Osteocyte (in vitro differentiated cells): ENCODE results near the gene FBXL13. TPM values are rescaled to one million over a fixed set of nuclear protein-coding genes. Genes with fewer than 3 reads are reported as not detected.

Experiments used
- DNase-seq: peaks from one replicate; pipeline ENCODE4 v3.0.0; 2021; ENCODE audit warnings: mixed read lengths; ENCODE audit not compliant: unreplicated experiment; ENCODE audit errors: extremely low spot score
- H3K27ac Mint-ChIP-seq: one replicate; pipeline ENCODE4 v1.8.0; 2021; ENCODE audit warnings: mild to moderate bottlenecking, mixed read lengths; ENCODE audit not compliant: unreplicated experiment
- H3K27me3 Mint-ChIP-seq: one replicate; pipeline ENCODE4 v1.8.0; 2021; ENCODE audit warnings: mixed read lengths; ENCODE audit not compliant: unreplicated experiment
- H3K36me3 Mint-ChIP-seq: one replicate; pipeline ENCODE4 v1.8.0; 2021; ENCODE audit warnings: mixed read lengths; ENCODE audit not compliant: unreplicated experiment
- H3K4me1 Mint-ChIP-seq: one replicate; pipeline ENCODE4 v1.8.0; 2021; ENCODE audit warnings: mixed read lengths; ENCODE audit not compliant: unreplicated experiment
- H3K4me3 Mint-ChIP-seq: one replicate; pipeline ENCODE4 v1.8.0; 2021; ENCODE audit warnings: mild to moderate bottlenecking, moderate library complexity, mixed read lengths; ENCODE audit not compliant: unreplicated experiment
- H3K9me3 Mint-ChIP-seq: one replicate; pipeline ENCODE4 v1.8.0; 2021; ENCODE audit warnings: mixed read lengths; ENCODE audit not compliant: unreplicated experiment
- total RNA-seq: library from RNA; stranded (reverse); gene quantifications from 2 replicates; pipeline ENCODE4 v1.2.1, GENCODE V29; 2021
- TF ChIP-seq, protein P1 (sequence below): fragments of 200-600 bp; sonication (generic); IDR thresholded peaks from 2 replicates; pipeline ENCODE4 v1.5.0; 2021; ENCODE audit warnings: antibody characterized with exemption, mild to moderate bottlenecking, moderate library complexity

The FBXL13 gene
- total RNA-seq, 1 donor from 2014 or later = 0.83 TPM

DNA sequence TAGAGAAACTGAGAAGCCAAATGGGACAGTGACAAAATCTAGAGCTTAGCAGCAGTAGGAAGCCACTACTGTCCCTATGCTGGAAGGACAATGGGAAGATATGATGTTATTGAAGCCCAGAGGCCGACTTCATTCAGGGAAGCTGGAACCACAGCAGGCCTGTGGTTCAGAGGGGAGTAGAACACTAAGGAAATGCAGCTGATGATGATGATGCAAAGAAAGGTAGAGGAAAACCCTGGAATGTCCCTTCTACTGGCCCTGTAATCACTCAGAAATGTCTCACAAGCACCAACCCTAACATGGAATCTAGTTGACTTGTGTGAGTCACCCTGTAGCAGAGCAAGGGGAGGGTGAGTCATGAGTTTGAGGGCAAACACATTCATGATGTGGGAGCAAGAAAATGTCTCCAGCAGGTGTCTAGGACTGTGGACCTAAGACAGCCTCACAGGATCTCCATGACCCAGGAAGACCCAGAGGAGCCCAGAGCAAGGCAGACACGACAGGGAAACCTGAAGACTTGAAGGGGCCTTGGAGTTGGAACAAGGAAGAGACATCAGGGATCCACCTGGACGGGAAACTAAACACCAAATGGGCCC lies 198.8 kb downstream of the FBXL13 start:
- H3K4me1 Mint-ChIP-seq = peaks cover 51% of the 10 kb centered on the region
- no peak overlapping the region for H3K4me3 Mint-ChIP-seq
- H3K36me3 Mint-ChIP-seq = no peaks in the 10 kb centered on the region
- H3K27ac Mint-ChIP-seq = peak overlapping the region; percentile 94
- H3K9me3 Mint-ChIP-seq = no peaks in the 10 kb centered on the region
- no peaks in the 10 kb centered on the region for H3K27me3 Mint-ChIP-seq
- TF ChIP-seq, protein P1, sequence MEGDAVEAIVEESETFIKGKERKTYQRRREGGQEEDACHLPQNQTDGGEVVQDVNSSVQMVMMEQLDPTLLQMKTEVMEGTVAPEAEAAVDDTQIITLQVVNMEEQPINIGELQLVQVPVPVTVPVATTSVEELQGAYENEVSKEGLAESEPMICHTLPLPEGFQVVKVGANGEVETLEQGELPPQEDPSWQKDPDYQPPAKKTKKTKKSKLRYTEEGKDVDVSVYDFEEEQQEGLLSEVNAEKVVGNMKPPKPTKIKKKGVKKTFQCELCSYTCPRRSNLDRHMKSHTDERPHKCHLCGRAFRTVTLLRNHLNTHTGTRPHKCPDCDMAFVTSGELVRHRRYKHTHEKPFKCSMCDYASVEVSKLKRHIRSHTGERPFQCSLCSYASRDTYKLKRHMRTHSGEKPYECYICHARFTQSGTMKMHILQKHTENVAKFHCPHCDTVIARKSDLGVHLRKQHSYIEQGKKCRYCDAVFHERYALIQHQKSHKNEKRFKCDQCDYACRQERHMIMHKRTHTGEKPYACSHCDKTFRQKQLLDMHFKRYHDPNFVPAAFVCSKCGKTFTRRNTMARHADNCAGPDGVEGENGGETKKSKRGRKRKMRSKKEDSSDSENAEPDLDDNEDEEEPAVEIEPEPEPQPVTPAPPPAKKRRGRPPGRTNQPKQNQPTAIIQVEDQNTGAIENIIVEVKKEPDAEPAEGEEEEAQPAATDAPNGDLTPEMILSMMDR = no peak
- DNase-seq = no peak

DNA sequence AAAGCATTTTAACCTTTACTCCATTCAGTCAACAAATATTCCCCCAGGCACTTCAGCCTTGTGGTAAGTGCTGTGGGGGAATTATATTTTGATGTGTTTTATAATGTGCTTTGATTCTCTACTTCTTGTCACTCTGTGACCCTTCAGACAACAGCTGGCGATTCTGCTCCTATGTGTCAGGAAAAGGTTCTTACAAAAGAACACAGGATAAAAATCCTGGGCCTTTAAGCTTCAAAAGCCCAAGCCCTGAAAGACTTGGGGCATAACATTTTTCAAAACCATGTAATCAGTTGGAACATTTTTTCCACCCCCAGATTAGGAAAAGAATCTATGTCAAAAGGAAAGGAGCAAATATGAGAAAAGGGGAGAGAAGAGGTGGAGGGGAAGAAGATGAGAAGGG lies 199.6 kb downstream of the FBXL13 start:
- H3K4me1 Mint-ChIP-seq = peaks cover 51% of the 10 kb centered on the region
- H3K36me3 Mint-ChIP-seq = no peaks in the 10 kb centered on the region
- H3K27ac Mint-ChIP-seq = peak overlapping the region; percentile 94
- TF ChIP-seq, protein P1 = no peak
- H3K9me3 Mint-ChIP-seq = no peaks in the 10 kb centered on the region
- H3K27me3 Mint-ChIP-seq = no peaks in the 10 kb centered on the region
- no peak for DNase-seq
- H3K4me3 Mint-ChIP-seq = no peak overlapping the region

DNA sequence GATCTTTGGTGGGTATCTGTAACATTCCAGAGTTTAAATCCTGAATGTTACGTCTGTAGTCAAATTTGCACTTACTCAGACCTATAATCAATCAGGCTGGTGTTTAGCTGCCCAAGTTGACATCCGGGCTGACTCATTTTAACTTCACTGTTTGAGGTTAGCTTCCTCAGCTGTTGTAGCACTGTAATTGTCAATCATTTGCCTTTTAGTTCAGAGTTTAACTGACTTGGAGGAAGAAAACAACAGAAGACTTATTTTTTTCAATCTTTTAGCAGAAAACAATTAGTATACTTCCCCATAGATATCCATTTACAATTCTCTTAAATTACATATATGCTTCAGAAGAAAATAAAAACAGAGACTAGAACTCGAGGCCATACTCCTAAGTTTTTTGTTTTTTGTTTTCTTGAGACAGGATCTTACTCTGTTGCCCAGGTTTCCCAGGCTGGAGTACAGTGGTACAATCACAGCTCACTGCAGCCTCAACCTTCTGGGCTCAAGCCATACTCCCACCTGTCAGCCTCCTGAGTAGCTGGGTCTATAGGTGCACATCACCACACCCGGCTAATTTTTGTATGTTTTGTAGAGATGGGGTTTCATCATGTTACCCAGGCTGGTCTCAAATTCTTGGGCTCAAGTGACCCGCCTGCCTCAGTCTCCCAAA lies 200.3 kb downstream of the FBXL13 start:
- no peak for DNase-seq
- H3K9me3 Mint-ChIP-seq = no peaks in the 10 kb centered on the region
- H3K4me1 Mint-ChIP-seq = peaks cover 51% of the 10 kb centered on the region
- H3K27me3 Mint-ChIP-seq = no peaks in the 10 kb centered on the region
- H3K36me3 Mint-ChIP-seq = no peaks in the 10 kb centered on the region
- H3K4me3 Mint-ChIP-seq = no peak overlapping the region
- TF ChIP-seq, protein P1 = no peak
- H3K27ac Mint-ChIP-seq = peak overlapping the region; percentile 94

DNA sequence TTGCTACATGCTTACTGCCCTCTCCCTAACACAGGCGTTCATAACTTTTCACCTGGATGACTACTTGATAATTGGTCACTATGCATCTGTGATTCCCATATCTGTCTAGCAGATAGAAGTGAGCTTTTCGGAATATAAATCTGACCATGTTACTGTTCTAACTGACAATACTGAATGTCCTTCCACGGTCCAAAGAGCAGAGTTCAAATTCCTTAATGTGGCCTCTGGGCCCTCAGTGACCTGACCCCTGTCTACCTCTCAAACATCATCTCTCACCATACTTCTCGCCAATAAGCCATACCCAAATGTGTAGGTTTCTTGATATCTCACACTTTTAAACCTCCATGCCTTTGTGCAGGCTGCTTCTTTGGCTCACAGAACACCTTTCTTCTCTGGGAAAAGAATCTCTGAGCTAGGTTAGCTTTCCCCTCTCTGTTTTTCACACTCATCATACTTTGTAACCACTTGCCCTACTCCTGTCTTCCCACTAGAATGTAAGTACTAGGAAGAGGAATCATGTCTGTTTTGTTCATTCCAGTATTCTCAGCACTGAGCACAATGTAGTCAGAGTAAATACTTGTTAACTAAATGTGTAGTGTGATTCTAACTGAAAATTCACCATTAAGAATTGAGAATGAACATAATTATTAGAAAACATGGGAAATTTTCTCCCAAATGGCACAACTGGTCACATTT lies 201.0 kb downstream of the FBXL13 start:
- Mint-ChIP-seq H3K27ac (peak overlapping the region; percentile 94), H3K27me3 (no peaks in the 10 kb centered on the region), H3K4me3 (no peak overlapping the region), H3K4me1 (peaks cover 51% of the 10 kb centered on the region), H3K9me3 (no peaks in the 10 kb centered on the region), H3K36me3 (no peaks in the 10 kb centered on the region)
- no peak for DNase-seq
- TF ChIP-seq, protein P1 = no peak

DNA sequence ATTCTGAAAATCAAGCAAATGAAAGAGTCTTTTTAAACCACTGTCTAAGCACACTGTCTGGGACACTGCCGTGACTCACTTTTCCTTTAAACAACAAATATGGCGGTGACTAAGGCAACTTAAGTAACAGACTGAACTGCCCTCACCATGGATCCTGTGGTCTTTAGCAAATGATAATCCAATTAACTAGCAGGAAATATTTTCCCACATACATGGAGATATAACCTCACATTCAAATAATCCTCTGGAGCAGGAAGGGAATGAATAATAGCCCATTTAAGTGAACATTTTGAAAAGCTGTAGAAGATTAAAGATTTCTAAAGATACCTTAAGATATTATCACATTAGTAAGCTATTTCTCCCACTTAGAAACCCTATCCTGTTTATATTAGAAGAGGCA lies 202.1 kb downstream of the FBXL13 start:
- Mint-ChIP-seq H3K9me3 (no peaks in the 10 kb centered on the region), H3K4me1 (peaks cover 51% of the 10 kb centered on the region), H3K27me3 (no peaks in the 10 kb centered on the region), H3K36me3 (no peaks in the 10 kb centered on the region), H3K4me3 (no peak overlapping the region), H3K27ac (peak overlapping the region; percentile 94)
- no peak for DNase-seq
- TF ChIP-seq, protein P1 = no peak
